ENCODE measurements around the gene ASB14. TPM values are rescaled to one million over a fixed set of nuclear protein-coding genes. Genes with fewer than 3 reads are reported as not detected.

Gene ASB14
- total RNA-seq, 1 experiment from 2014 or later, result not detected

GRCh38 chr3:57252404-57252803, 40.1 kb downstream of the ASB14 start:
- Histone ChIP-seq H3K36me3 (ENCODE audit: low read depth) (peaks cover 9% of the 10 kb centered on the region), H3K9me2 (ENCODE audit: insufficient read depth) (no peaks in the 10 kb centered on the region), H3K27me3 (ENCODE audit: insufficient read depth, low read depth) (no peaks in the 10 kb centered on the region), H3K9me3 (ENCODE audit: insufficient read depth, low read depth) (no peaks in the 10 kb centered on the region), H2AFZ (no peak overlapping the region), H4K20me1 (ENCODE audit: insufficient read depth) (no peaks in the 10 kb centered on the region), H3K4me1 (replicated peaks; ENCODE audit: insufficient read depth) (no peaks in the 10 kb centered on the region), H3K79me2 (ENCODE audit: low read depth) (no peaks in the 10 kb centered on the region), H3K27ac (no peak overlapping the region), H3F3A (ENCODE audit: insufficient read depth, low read depth) (no peaks in the 10 kb centered on the region), H3K4me3 (no peak overlapping the region), H3K4me2 (no peak overlapping the region)
- no TSS peak for BruUV-seq (replicated peaks)
- TF ChIP-seq CTCF (conservative IDR thresholded peaks at IDR 0.05) (no peak), EZH2 (IDR thresholded peaks at IDR 0.05; ENCODE audit: low read depth) (no peak)
- CTCF ChIA-PET, result no interaction called here
- intact Hi-C loops (cut with micrococcal nuclease; ENCODE audit: unreplicated experiment), result no loop called here
- POLR2A ChIA-PET (ENCODE audit: unreplicated experiment), result no interaction called here
- no peak for DNase-seq

- Histone ChIP-seq H3K79me2 (ENCODE audit: low read depth) (no peaks in the 10 kb centered on the region), H3K27me3 (ENCODE audit: insufficient read depth, low read depth) (no peaks in the 10 kb centered on the region), H3K9me2 (ENCODE audit: insufficient read depth) (no peaks in the 10 kb centered on the region; the same call in 1 of the 2 replicates), H4K20me1 (ENCODE audit: insufficient read depth) (no peaks in the 10 kb centered on the region), H3K36me3 (ENCODE audit: low read depth) (no peaks in the 10 kb centered on the region), H3K27ac (no peak overlapping the region), H2AFZ (no peak overlapping the region), H3K4me3 (no peak overlapping the region), H3K9me3 (ENCODE audit: insufficient read depth, low read depth) (no peaks in the 10 kb centered on the region), H3K4me2 (no peak overlapping the region), H3F3A (ENCODE audit: insufficient read depth, low read depth) (no peaks in the 10 kb centered on the region; the same call in 1 of the 2 replicates), H3K4me1 (replicated peaks; ENCODE audit: insufficient read depth) (no peaks in the 10 kb centered on the region)
- no TSS peak for BruUV-seq (replicated peaks)
- intact Hi-C loops (cut with micrococcal nuclease; ENCODE audit: unreplicated experiment), result no loop called here
- CTCF ChIA-PET, result no interaction called here
- POLR2A ChIA-PET (ENCODE audit: unreplicated experiment), result no interaction called here
- no peak for DNase-seq
- TF ChIP-seq CTCF (conservative IDR thresholded peaks at IDR 0.05) (no peak), EZH2 (IDR thresholded peaks at IDR 0.05; ENCODE audit: low read depth) (no peak)
Observed at GRCh38 chr3:57244946-57245345, 47.5 kb downstream of the ASB14 start.

GRCh38 chr3:57234613-57235575, 57.6 kb downstream of the ASB14 start:
- ChIA-PET POLR2A (ENCODE audit: unreplicated experiment) (no interaction called here), CTCF (no interaction called here)
- no peak overlapping the region for H3K27ac ChIP-seq
- TF ChIP-seq EZH2 (IDR thresholded peaks at IDR 0.05; ENCODE audit: low read depth), result no peak
- TF ChIP-seq CTCF (conservative IDR thresholded peaks at IDR 0.05), result no peak
- H3K4me3 ChIP-seq, result no peak overlapping the region
- intact Hi-C loops (cut with micrococcal nuclease; ENCODE audit: unreplicated experiment), result no loop called here
- H4K20me1 ChIP-seq (ENCODE audit: insufficient read depth), result peaks cover 13% of the 10 kb centered on the region
- no TSS peak for BruUV-seq (replicated peaks)
- no peaks in the 10 kb centered on the region for H3K27me3 ChIP-seq (ENCODE audit: insufficient read depth, low read depth)
- H3F3A ChIP-seq (ENCODE audit: insufficient read depth, low read depth), result 0 out of 2 replicates have a peak, but pooled peaks cover under 1% of the 10 kb centered on the region
- H3K4me2 ChIP-seq, result no peak overlapping the region
- no peaks in the 10 kb centered on the region for H3K9me3 ChIP-seq (ENCODE audit: insufficient read depth, low read depth)
- peaks cover 33% of the 10 kb centered on the region for H3K79me2 ChIP-seq (ENCODE audit: low read depth)
- peaks cover 4% of the 10 kb centered on the region for H3K4me1 ChIP-seq (replicated peaks; ENCODE audit: insufficient read depth)
- H3K9me2 ChIP-seq (ENCODE audit: insufficient read depth), result no peaks in the 10 kb centered on the region
- no peak for DNase-seq
- H3K36me3 ChIP-seq (ENCODE audit: low read depth), result peaks cover 8% of the 10 kb centered on the region; the same call in 1 of the 2 replicates
- no peak overlapping the region for H2AFZ ChIP-seq
